ENCODE data around the gene TNFSF11. TPM values are rescaled to one million over a fixed set of nuclear protein-coding genes. Genes with fewer than 3 reads are reported as not detected.

TNFSF11 gene
- total RNA-seq, 2 donors from 2014 or later: 3.9 TPM; not detected in 1

- Histone ChIP-seq H3K27ac (no peak overlapping the region), H3K4me1 (no peaks in the 10 kb centered on the region), H3K4me3 (no peak overlapping the region), H3K9me3 (no peaks in the 10 kb centered on the region), H3K36me3 (replicated peaks in 1 of 2; ENCODE audit: insufficient read depth in 1 of 2, low read depth in 2 of 2) (no peaks in the 10 kb centered on the region), H3K27me3 (no peaks in the 10 kb centered on the region)
- ATAC-seq (no peak), DNase-seq (no peak)
- intact Hi-C loops (cut with DNase I): no loop called here
- WGBS, 2 donors: 74 to 82% methylated on average over 3 of the region's 3 CpGs
- TF ChIP-seq POLR2A (IDR thresholded peaks at IDR 0.05): no peak
- TF ChIP-seq CTCF (IDR thresholded peaks at IDR 0.05): no peak
Measured at GRCh38 chr13:42644841-42645240, 70.9 kb downstream of the TNFSF11 start.

- Histone ChIP-seq H3K27me3 (no peaks in the 10 kb centered on the region), H3K9me3 (no peaks in the 10 kb centered on the region), H3K27ac (no peak overlapping the region), H3K4me1 (no peaks in the 10 kb centered on the region), H3K36me3 (replicated peaks in 1 of 2; ENCODE audit: insufficient read depth in 1 of 2, low read depth in 2 of 2) (no peaks in the 10 kb centered on the region), H3K4me3 (no peak overlapping the region)
- WGBS, 2 donors: 72 to 89% methylated on average over 1 of the region's 1 CpG
- TF ChIP-seq POLR2A (IDR thresholded peaks at IDR 0.05): no peak
- TF ChIP-seq CTCF (IDR thresholded peaks at IDR 0.05): no peak
- ATAC-seq (no peak), DNase-seq (no peak)
- intact Hi-C loops (cut with DNase I): no loop called here
Measured at GRCh38 chr13:42645717-42646116, 71.8 kb downstream of the TNFSF11 start.

- no peak for TF ChIP-seq CTCF (IDR thresholded peaks at IDR 0.05)
- TF ChIP-seq POLR2A (IDR thresholded peaks at IDR 0.05): no peak
- no peaks in the 10 kb centered on the region for H3K4me1 ChIP-seq
- no peak overlapping the region for H3K4me3 ChIP-seq
- intact Hi-C loops (cut with DNase I): no loop called here
- no peak overlapping the region for H3K27ac ChIP-seq
- no peak for ATAC-seq
- H3K27me3 ChIP-seq: no peaks in the 10 kb centered on the region
- DNase-seq: no peak
- no peaks in the 10 kb centered on the region for H3K36me3 ChIP-seq (replicated peaks in 1 of 2; ENCODE audit: insufficient read depth in 1 of 2, low read depth in 2 of 2)
- H3K9me3 ChIP-seq: no peaks in the 10 kb centered on the region
Measured at GRCh38 chr13:42649141-42649540, 75.2 kb downstream of the TNFSF11 start.

GRCh38 chr13:42649831-42650230 lies 75.9 kb downstream of the TNFSF11 start:
- Histone ChIP-seq H3K4me3 (no peak overlapping the region), H3K4me1 (no peaks in the 10 kb centered on the region), H3K27me3 (no peaks in the 10 kb centered on the region), H3K9me3 (no peaks in the 10 kb centered on the region), H3K27ac (no peak overlapping the region), H3K36me3 (replicated peaks in 1 of 2; ENCODE audit: insufficient read depth in 1 of 2, low read depth in 2 of 2) (no peaks in the 10 kb centered on the region)
- 88 to 93% methylated on average over 1 of the region's 1 CpG for WGBS, 2 donors
- TF ChIP-seq POLR2A (IDR thresholded peaks at IDR 0.05): no peak
- no peak for TF ChIP-seq CTCF (IDR thresholded peaks at IDR 0.05)
- ATAC-seq (no peak), DNase-seq (no peak)
- intact Hi-C loops (cut with DNase I): no loop called here

- no peak for ATAC-seq
- no peak for TF ChIP-seq CTCF (IDR thresholded peaks at IDR 0.05)
- TF ChIP-seq POLR2A (IDR thresholded peaks at IDR 0.05): no peak
- Histone ChIP-seq H3K9me3 (no peaks in the 10 kb centered on the region), H3K4me1 (no peaks in the 10 kb centered on the region), H3K27me3 (no peaks in the 10 kb centered on the region), H3K4me3 (no peak overlapping the region), H3K27ac (no peak overlapping the region), H3K36me3 (replicated peaks in 1 of 2; ENCODE audit: insufficient read depth in 1 of 2, low read depth in 2 of 2) (no peaks in the 10 kb centered on the region)
- WGBS, 2 donors: 70 to 71% methylated on average over 3 of the region's 3 CpGs
- intact Hi-C loops (cut with DNase I): no loop called here
- DNase-seq: no peak
Measured at GRCh38 chr13:42650506-42650905, 76.6 kb downstream of the TNFSF11 start.

All from body of pancreas (tissue), 4 donors.